Thyroid gland (tissue), 4 donors: Measurements from ENCODE around the gene METTL22. TPM values are rescaled to one million over a fixed set of nuclear protein-coding genes. Genes with fewer than 3 reads are reported as not detected.

Experiments
- DNase-seq, 2 donors: peaks; one replicate each; pipeline ENCODE4 v3.0.0-alpha.2; 2019
- H3K27ac ChIP-seq, 3 donors: fragments of 200-600 bp; sonication (generic); 1 replicate in 2 of 3; 2 replicates in 1 of 3; pipeline ENCODE4 v1.5.1; 2016 to 2019; ENCODE audit warnings: mild to moderate bottlenecking in 1 of 3, moderate library complexity in 1 of 3
- H3K27me3 ChIP-seq: fragments of 200-600 bp; sonication (generic); one replicate; pipeline ENCODE4 v1.5.1; 2019
- H3K36me3 ChIP-seq, 2 donors: fragments of 200-600 bp; sonication (generic); one replicate each; pipeline ENCODE4 v1.5.1; 2016 to 2019
- H3K4me1 ChIP-seq, 2 donors: fragments of 200-600 bp; sonication (generic); one replicate each; pipeline ENCODE4 v1.5.1; 2017 to 2019
- H3K4me3 ChIP-seq, 3 donors: fragments of 200-600 bp; sonication (generic); replicated peaks in 1 of 3; 1 replicate in 2 of 3; 2 replicates in 1 of 3; pipeline ENCODE4 v1.5.1; 2016; ENCODE audit warnings: mild to moderate bottlenecking in 1 of 3
- H3K9me3 ChIP-seq: fragments of 200-600 bp; sonication (generic); one replicate; pipeline ENCODE4 v1.5.1; 2017
- CTCF ChIP-seq, 6 experiments: fragments of 200-600 bp in 3 of 6; fragments of 450-650 bp in 3 of 6; sonication (generic) in 3 of 6; IDR thresholded peaks; one replicate each; pipeline ENCODE4 v1.5.1; 2016 to 2019; ENCODE audit warnings: antibody characterized with exemption in 6 of 6, mild to moderate bottlenecking in 2 of 6, inconsistent platforms in 1 of 6, moderate library complexity in 1 of 6
- POLR2A ChIP-seq, 2 donors: fragments of 450-650 bp; IDR thresholded peaks; one replicate each; pipeline ENCODE4 v1.6.1; 2017; ENCODE audit warnings: antibody characterized with exemption in 2 of 2, mild to moderate bottlenecking in 2 of 2, moderate library complexity in 1 of 2
- WGBS, 2 donors: methylation state at CpG; one replicate each; pipeline ENCODE4 v1.1.5; 2017; 5-methylcytosine and 5-hydroxymethylcytosine counted together
- intact Hi-C: fragments of 100-400 bp; cut with DNase I; formaldehyde crosslinking; loops from one replicate; pipeline ENCODE4 v1.15.1; 2023
- total RNA-seq, 4 donors: library from RNA; depleted of rRNA; stranded (reverse); fragments of >200 nt; gene quantifications; one replicate each; pipeline ENCODE4 v1.2.3, GENCODE V29; 2016

The METTL22 gene
- 10 to 100 TPM; 16.5 to 43.2 (median 18.8) TPM for total RNA-seq

- Histone ChIP-seq H3K4me1 (peaks cover 9 to 13% of the 10 kb centered on the region in 2 donors), H3K36me3 (peaks cover 7 to 12% of the 10 kb centered on the region in 2 donors), H3K9me3 (no peaks in the 10 kb centered on the region), H3K27me3 (no peaks in the 10 kb centered on the region), H3K4me3 (peak within 1 kb of the TSS; percentile 38 to 98 (median 89)), H3K27ac (peak within 1 kb of the TSS; percentile 27 to 83 (median 31))
- TF ChIP-seq POLR2A (IDR thresholded peaks at IDR 0.05): peak in 1 of 2 donors; percentile 77
- TF ChIP-seq CTCF (IDR thresholded peaks at IDR 0.05): no peak
- DNase-seq: peak; percentile 91 to 92
- intact Hi-C loops: no loop called here
- WGBS, 2 donors: 0 to 2% methylated on average over 20 to 33 of the region's 51 CpGs
Observed at GRCh38 chr16:8621572-8622314, at the start of gene METTL22. Gene METTL22 (plus strand): TSS chr16:8621698. CDS start chr16:8625666, 3,968 bp downstream.

- Histone ChIP-seq H3K27me3 (no peaks in the 10 kb centered on the region), H3K4me1 (peaks cover 0 to 3% of the 10 kb centered on the region in 2 donors), H3K27ac (no peak overlapping the region), H3K4me3 (no peak overlapping the region), H3K9me3 (no peaks in the 10 kb centered on the region), H3K36me3 (no peaks in the 10 kb centered on the region)
- intact Hi-C loops: loop anchor here (10.0 kb wide), 2 partner anchors 73 to 433 kb away; no protein-coding TSS in a partner anchor
- DNase-seq: no peak
- no peak for TF ChIP-seq POLR2A (IDR thresholded peaks at IDR 0.05)
- TF ChIP-seq CTCF (IDR thresholded peaks at IDR 0.05): no peak
- 69 to 73% methylated on average over 11 of the region's 11 CpGs for WGBS, 2 donors
Observed at GRCh38 chr16:8572063-8572918, 49.2 kb upstream of the METTL22 start.

- Histone ChIP-seq H3K36me3 (no peaks in the 10 kb centered on the region), H3K27me3 (no peaks in the 10 kb centered on the region), H3K9me3 (no peaks in the 10 kb centered on the region), H3K4me1 (peaks cover 0 to 3% of the 10 kb centered on the region in 2 donors), H3K27ac (no peak overlapping the region), H3K4me3 (no peak overlapping the region)
- TF ChIP-seq POLR2A (IDR thresholded peaks at IDR 0.05) (no peak), CTCF (IDR thresholded peaks at IDR 0.05) (peak in 1 of 6 experiments; percentile 28)
- intact Hi-C loops: loop anchor here (10.0 kb wide), 2 partner anchors 72 to 432 kb away; no protein-coding TSS in a partner anchor
- 34% methylated on average over 7 of the region's 7 CpGs for WGBS, 2 donors
- DNase-seq: no peak
Observed at GRCh38 chr16:8572919-8573724, 48.4 kb upstream of the METTL22 start.

GRCh38 chr16:8575399-8575798 lies 46.1 kb upstream of the METTL22 start:
- no peak for DNase-seq
- Histone ChIP-seq H3K4me3 (no peak overlapping the region), H3K9me3 (no peaks in the 10 kb centered on the region), H3K27me3 (no peaks in the 10 kb centered on the region), H3K27ac (no peak overlapping the region), H3K4me1 (no peaks in the 10 kb centered on the region), H3K36me3 (no peaks in the 10 kb centered on the region)
- intact Hi-C loops: loop anchor here (10.0 kb wide), 2 partner anchors 69 to 429 kb away; no protein-coding TSS in a partner anchor
- TF ChIP-seq CTCF (IDR thresholded peaks at IDR 0.05) (no peak), POLR2A (IDR thresholded peaks at IDR 0.05) (no peak)
- 62 to 77% methylated on average over 2 of the region's 2 CpGs for WGBS, 2 donors
